OCI-M2 (cell line): ENCODE data around the gene DOLK.
"Not testable (repeated sequence)": the region's sequence is repeated elsewhere in the genome, so short reads cannot be mapped to it uniquely, and the experiment has no call there.

Experiments
- DNase-seq: peaks from one replicate; lab custom pipeline; 2025; ENCODE audit not compliant: unreplicated experiment; lab: John Stamatoyannopoulos, UW

Gene DOLK

GRCh38 chr9:128947527-128948301 lies at the start of gene DOLK, which contains the start of gene NUP188:
TSS of gene DOLK (minus strand) at chr9:128947603. CDS start at chr9:128947303, 300 bp downstream.
TSS of gene NUP188 (plus strand) at chr9:128947699. CDS start at chr9:128947720, 21 bp downstream.
- DNase-seq: no peak

GRCh38 chr9:128995791-128996190 lies 48.4 kb upstream of the DOLK start:
- DNase-seq: no peak

GRCh38 chr9:128992995-128993394 lies 45.6 kb upstream of the DOLK start:
- no peak for DNase-seq

- no peak for DNase-seq
Observed at GRCh38 chr9:128987805-128988204, 40.4 kb upstream of the DOLK start.

- no peak for DNase-seq
Observed at GRCh38 chr9:128986671-128987070, 39.3 kb upstream of the DOLK start.

- DNase-seq: no peak
Observed at GRCh38 chr9:128983536-128983935, 36.1 kb upstream of the DOLK start.

GRCh38 chr9:128979111-128979510 lies 31.7 kb upstream of the DOLK start:
- no peak for DNase-seq

GRCh38 chr9:128972956-128973355 lies 25.6 kb upstream of the DOLK start:
- DNase-seq: no peak

GRCh38 chr9:128969491-128969890 lies 22.1 kb upstream of the DOLK start:
- DNase-seq: no peak

- DNase-seq: not testable (repeated sequence)
Observed at GRCh38 chr9:128961403-128961802, 14.0 kb upstream of the DOLK start.

- DNase-seq: no peak
Observed at GRCh38 chr9:128947277-128947526, 201 bp downstream of the DOLK start.

GRCh38 chr9:128946571-128947276 lies 679 bp downstream of the DOLK start:
- DNase-seq: no peak

- no peak for DNase-seq
Observed at GRCh38 chr9:128945798-128946501, 1.5 kb downstream of the DOLK start.

GRCh38 chr9:128944966-128945365 lies 2.4 kb downstream of the DOLK start:
- not testable (repeated sequence) for DNase-seq

GRCh38 chr9:128943832-128944620 lies 3.4 kb downstream of the DOLK start:
- no peak for DNase-seq

GRCh38 chr9:128940946-128941755 lies 6.3 kb downstream of the DOLK start:
- DNase-seq: no peak

GRCh38 chr9:128940271-128940921 lies 7.0 kb downstream of the DOLK start:
- DNase-seq: no peak

GRCh38 chr9:128937310-128938165 lies 9.9 kb downstream of the DOLK start:
- DNase-seq: no peak
